Measurements from ENCODE around the gene ZNF793.

ZNF793 gene

DNA sequence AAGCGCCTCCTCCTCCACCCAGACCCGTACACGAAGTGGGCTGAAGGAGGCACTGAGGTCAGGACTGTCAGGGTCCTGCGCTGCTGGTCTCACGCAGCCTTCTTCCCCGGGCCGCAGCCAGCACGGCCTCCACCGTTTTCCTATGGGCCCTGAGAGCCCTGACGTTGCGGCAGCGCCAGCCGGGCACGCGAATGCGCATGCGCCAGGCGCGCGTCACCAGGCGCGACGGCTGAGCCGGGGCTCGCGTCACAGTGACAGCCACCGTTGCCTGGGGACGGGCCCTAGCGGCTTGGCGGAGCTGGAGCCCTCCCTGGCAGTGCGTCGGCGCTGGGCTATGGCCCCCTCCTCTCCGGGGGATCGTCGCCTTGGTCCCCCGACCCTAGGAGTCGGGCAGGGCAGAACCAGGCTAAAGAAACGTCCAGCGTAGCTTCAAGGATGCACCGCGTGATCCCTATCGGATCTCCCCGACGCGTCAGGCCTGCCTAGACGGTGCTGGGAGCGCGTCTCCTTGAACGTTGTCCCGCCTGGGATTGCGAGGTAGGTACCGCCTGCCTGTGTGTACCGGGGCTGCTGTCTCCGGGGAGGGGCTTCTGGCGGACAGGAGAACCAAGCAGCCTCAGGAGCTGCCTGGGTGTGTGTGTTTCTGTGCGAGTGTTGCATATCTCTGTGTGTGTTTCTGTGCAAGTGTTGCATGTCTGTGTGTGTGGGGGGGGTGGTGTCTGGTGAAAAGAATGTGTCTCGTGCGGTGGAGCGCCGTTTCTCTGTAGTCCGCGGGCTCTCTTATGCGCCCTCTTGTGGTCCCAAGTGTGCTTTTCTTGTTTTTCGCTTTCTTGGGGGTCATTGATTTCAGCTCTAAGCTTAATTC, 44.6 kb downstream of the ZNF793 start:
- TF ChIP-seq ZBTB11 (tag by site-specific recombination; conservative IDR thresholded peaks at IDR 0.05; ENCODE audit: low read depth) (no peak), HOXA7 (CRISPR knock-in tag; IDR thresholded peaks at IDR 0.05; ENCODE audit: borderline replicate concordance) (no peak), PATZ1 (tag by site-specific recombination; IDR thresholded peaks at IDR 0.05) (no peak), ZNF423 (tag by site-specific recombination; IDR thresholded peaks at IDR 0.05) (no peak), ZNF292 (tag by site-specific recombination; IDR thresholded peaks at IDR 0.05; ENCODE audit: borderline replicate concordance, low read depth) (no peak), ZNF791 (tag by site-specific recombination; IDR thresholded peaks at IDR 0.05) (no peak), ZNF335 (tag by site-specific recombination; conservative IDR thresholded peaks at IDR 0.05) (no peak), ZNF416 (tag by site-specific recombination; IDR thresholded peaks at IDR 0.05) (no peak)
- TF ChIP-seq, protein P1, sequence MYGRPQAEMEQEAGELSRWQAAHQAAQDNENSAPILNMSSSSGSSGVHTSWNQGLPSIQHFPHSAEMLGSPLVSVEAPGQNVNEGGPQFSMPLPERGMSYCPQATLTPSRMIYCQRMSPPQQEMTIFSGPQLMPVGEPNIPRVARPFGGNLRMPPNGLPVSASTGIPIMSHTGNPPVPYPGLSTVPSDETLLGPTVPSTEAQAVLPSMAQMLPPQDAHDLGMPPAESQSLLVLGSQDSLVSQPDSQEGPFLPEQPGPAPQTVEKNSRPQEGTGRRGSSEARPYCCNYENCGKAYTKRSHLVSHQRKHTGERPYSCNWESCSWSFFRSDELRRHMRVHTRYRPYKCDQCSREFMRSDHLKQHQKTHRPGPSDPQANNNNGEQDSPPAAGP (tag by site-specific recombination; IDR thresholded peaks at IDR 0.05), result no peak
- Histone ChIP-seq H3K36me3 (ENCODE audit: control insufficient read depth in 2 of 2, insufficient read depth in 1 of 2, low read length in 2 of 2) (no peaks in the 10 kb centered on the region), H3K27ac (ENCODE audit: extremely low read depth, low read depth, low read length) (no peak overlapping the region), H3K9me3 (ENCODE audit: control insufficient read depth, insufficient read depth, low read depth, low read length) (peaks cover 41% of the 10 kb centered on the region), H3K4me3 (ENCODE audit: low read depth, low read length) (no peak overlapping the region), H3K4me1 (ENCODE audit: control insufficient read depth, insufficient read depth, low read length) (no peaks in the 10 kb centered on the region)
- ChIA-PET CTCF (interaction anchor here (0.5 to 1.3 kb wide), 8 partner anchors 24 to 242 kb away, joined by 3 to 8 read pairs (median 4); no protein-coding TSS in a partner anchor), POLR2A (interaction anchor here (1.0 kb wide), 1 partner anchor 180 kb away, joined by 3 read pairs; the partner anchor contains the start of gene ZNF527)

DNA sequence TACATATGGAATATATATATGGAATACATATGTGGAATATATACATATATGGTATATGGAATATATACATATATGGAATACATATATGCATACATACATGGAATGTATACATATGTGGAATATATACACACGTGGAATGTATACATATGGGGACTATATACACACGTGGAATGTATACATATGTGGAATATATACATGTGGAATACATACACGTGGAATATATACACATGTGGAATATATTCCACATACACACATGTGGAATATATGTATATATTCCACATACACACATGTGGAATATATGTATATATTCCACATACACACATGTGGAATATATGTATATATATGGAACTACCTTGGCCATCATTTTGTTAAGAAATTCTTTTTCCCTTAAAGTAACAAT, 56.8 kb downstream of the ZNF793 start:
- ChIA-PET POLR2A (no interaction called here), CTCF (no interaction called here)
- Histone ChIP-seq H3K4me1 (ENCODE audit: control insufficient read depth, insufficient read depth, low read length) (no peaks in the 10 kb centered on the region), H3K36me3 (ENCODE audit: control insufficient read depth in 2 of 2, insufficient read depth in 1 of 2, low read length in 2 of 2) (peaks cover 5 to 22% of the 10 kb centered on the region in 2 experiments), H3K4me3 (ENCODE audit: low read depth, low read length) (no peak overlapping the region), H3K9me3 (ENCODE audit: control insufficient read depth, insufficient read depth, low read depth, low read length) (peaks cover 60% of the 10 kb centered on the region), H3K27ac (ENCODE audit: extremely low read depth, low read depth, low read length) (no peak overlapping the region)
- no peak for TF ChIP-seq ZNF423 (tag by site-specific recombination; IDR thresholded peaks at IDR 0.05)
- no peak for TF ChIP-seq ZNF776 (tag by site-specific recombination; IDR thresholded peaks at IDR 0.05; ENCODE audit: borderline replicate concordance)
- no peak for TF ChIP-seq ZNF777 (tag by site-specific recombination; IDR thresholded peaks at IDR 0.05; ENCODE audit: borderline replicate concordance)
- TF ChIP-seq GLI2 (tag by site-specific recombination; IDR thresholded peaks at IDR 0.05; ENCODE audit: borderline replicate concordance, low read depth), result no peak
- TF ChIP-seq SP2 (tag by site-specific recombination; IDR thresholded peaks at IDR 0.05), result no peak
- no peak for TF ChIP-seq FEZF1 (tag by site-specific recombination; IDR thresholded peaks at IDR 0.05)
- no peak for TF ChIP-seq ZNF530 (tag by site-specific recombination; IDR thresholded peaks at IDR 0.05; ENCODE audit: low read depth)
- no peak for TF ChIP-seq ZNF335 (tag by site-specific recombination; conservative IDR thresholded peaks at IDR 0.05)
